Spleen (tissue), 11 donors: ENCODE data around the gene FGGY. TPM values are rescaled to one million over a fixed set of nuclear protein-coding genes. Genes with fewer than 3 reads are reported as not detected.
"Not testable (repeated sequence)": the region's sequence is repeated elsewhere in the genome, so short reads cannot be mapped to it uniquely, and the experiment has no call there.

ENCODE experiments used
- DNase-seq: peaks from one replicate; pipeline ENCODE4 v3.0.0-alpha.2; 2020
- H3K27ac ChIP-seq, 8 donors: fragments of 200-600 bp; sonication (generic) in 7 of 8; 1 replicate in 4 of 8; 2 replicates in 4 of 8; pipeline versions ENCODE4 v1.5.0 to v1.8.0; 2016 to 2021; ENCODE audit warnings: inconsistent platforms in 4 of 8, mild to moderate bottlenecking in 4 of 8, moderate library complexity in 1 of 8
- H3K27me3 ChIP-seq, 7 donors: fragments of 200-600 bp; sonication (generic) in 6 of 7; replicated peaks in 1 of 7; 1 replicate in 4 of 7; 2 replicates in 3 of 7; pipeline versions ENCODE4 v1.5.0 to v1.8.0; 2016 to 2021; ENCODE audit warnings: inconsistent platforms in 3 of 7, mild to moderate bottlenecking in 1 of 7
- H3K36me3 ChIP-seq, 6 donors: fragments of 200-600 bp; sonication (generic) in 5 of 6; 1 replicate in 4 of 6; 2 replicates in 2 of 6; pipeline versions ENCODE4 v1.5.0 to v1.8.0; 2016 to 2021; ENCODE audit warnings: inconsistent platforms in 2 of 6
- H3K4me1 ChIP-seq, 6 donors: fragments of 200-600 bp; sonication (generic) in 5 of 6; 1 replicate in 3 of 6; 2 replicates in 3 of 6; pipeline versions ENCODE4 v1.5.0 to v1.8.0; 2016 to 2021; ENCODE audit warnings: inconsistent platforms in 3 of 6
- H3K4me3 ChIP-seq, 8 donors: fragments of 200-600 bp; sonication (generic) in 7 of 8; 1 replicate in 4 of 8; 2 replicates in 4 of 8; pipeline versions ENCODE4 v1.5.0 to v1.8.0; 2016 to 2021; ENCODE audit warnings: inconsistent platforms in 4 of 8, mild to moderate bottlenecking in 4 of 8, moderate library complexity in 2 of 8
- H3K9me3 ChIP-seq, 8 donors: fragments of 200-600 bp; sonication (generic) in 7 of 8; 1 replicate in 4 of 8; 2 replicates in 4 of 8; pipeline versions ENCODE4 v1.5.0 to v1.8.0; 2016 to 2021; ENCODE audit warnings: inconsistent platforms in 4 of 8
- CTCF ChIP-seq, 11 experiments: fragments of 200-600 bp in 7 of 11; fragments of 450-650 bp in 4 of 11; sonication (generic) in 4 of 11; IDR thresholded peaks in 8 of 11; conservative IDR thresholded peaks in 3 of 11; 1 replicate in 7 of 11; 2 replicates in 4 of 11; pipeline versions ENCODE4 v1.4.0 to v1.8.0; 2016 to 2021; ENCODE audit warnings: antibody characterized with exemption in 11 of 11, inconsistent platforms in 4 of 11, mild to moderate bottlenecking in 1 of 11
- POLR2A ChIP-seq, 3 donors: fragments of 450-650 bp; IDR thresholded peaks; one replicate each; pipeline ENCODE4 v1.5.1; 2017; ENCODE audit warnings: antibody characterized with exemption in 3 of 3, mild to moderate bottlenecking in 1 of 3
- POLR2AphosphoS5 ChIP-seq, 3 donors: sonication (generic); formaldehyde crosslinking; IDR thresholded peaks; one replicate each; pipeline ENCODE4 v1.5.1; 2017; ENCODE audit warnings: antibody characterized with exemption in 3 of 3
- WGBS, 5 donors: extraction: QIAGEN DNeasy Blood & Tissue Kit in 3 of 5; methylation state at CpG; one replicate each; pipeline versions ENCODE4 v1.1.5 to v1.1.7; 2013 to 2018; 5-methylcytosine and 5-hydroxymethylcytosine counted together
- intact Hi-C: fragments of 100-400 bp; cut with DNase I; formaldehyde crosslinking; loops from one replicate; pipeline ENCODE4 v1.15.0; 2023; ENCODE audit warnings: low total_unique reads
- polyA plus RNA-seq, 3 donors: library from polyadenylated mRNA; stranded (reverse); fragments of 200-250 nt; gene quantifications; one replicate each; pipeline ENCODE4 v1.2.1, GENCODE V29; 2013
- total RNA-seq, 7 donors: library from RNA; depleted of rRNA in 3 of 7; stranded (reverse); fragments of >200 nt in 3 of 7; fragmentation: NEBNext Ultra II Directional in 4 of 7; extraction: Animal tissue kit (Norgen Biotek cat#: 25700) in 4 of 7; gene quantifications; one replicate each; pipeline versions ENCODE4 v1.1.0 to v1.2.1, GENCODE V29; 2016 to 2021
- donor health status: healthy with polysubstance abuse.
- donor health status: DM: no; HTN: no; CAD: no; lungs with moderate emphysema.
- donor health status: DM: no; HTN: no; CAD: no.
- donor health status: Bipolar disorder and iron deficiency.
- donor health status: healthy.
- donor health status: DM: no; HTN: no; CAD: no.
- donor health status: DM: yes; HTN: yes; CAD: no.

The FGGY gene
- total and polyA plus RNA-seq, 10 donors = 1.7 to 27.8 (median 13.2) TPM

GRCh38 chr1:59346429-59346828, 49.5 kb downstream of the FGGY start:
- intact Hi-C loops = no loop called here
- Histone ChIP-seq H3K27ac (no peak overlapping the region), H3K36me3 (peaks cover 0 to 4% (median 0%) of the 10 kb centered on the region in 6 donors), H3K9me3 (no peaks in the 10 kb centered on the region), H3K4me3 (no peak overlapping the region), H3K4me1 (peaks cover 0 to 9% (median 0%) of the 10 kb centered on the region in 6 donors), H3K27me3 (no peaks in the 10 kb centered on the region)
- no peak for TF ChIP-seq POLR2AphosphoS5 (IDR thresholded peaks at IDR 0.05)
- TF ChIP-seq CTCF (IDR thresholded peaks at IDR 0.05 in 8 of 11, conservative IDR thresholded peaks at IDR 0.05 in 3 of 11) = no peak
- no peak for TF ChIP-seq POLR2A (IDR thresholded peaks at IDR 0.05)
- 74 to 83% (median 79%) methylated on average over 3 of the region's 3 CpGs for WGBS, 5 donors
- DNase-seq = no peak

- H3K27ac ChIP-seq = no peak overlapping the region
- DNase-seq = no peak
- peaks cover 0 to 4% (median 0%) of the 10 kb centered on the region in 6 donors for H3K36me3 ChIP-seq
- H3K9me3 ChIP-seq = no peaks in the 10 kb centered on the region
- H3K27me3 ChIP-seq = no peaks in the 10 kb centered on the region
- TF ChIP-seq POLR2AphosphoS5 (IDR thresholded peaks at IDR 0.05) (no peak), POLR2A (IDR thresholded peaks at IDR 0.05) (no peak)
- H3K4me1 ChIP-seq = peaks cover 0 to 9% (median 0%) of the 10 kb centered on the region in 6 donors
- intact Hi-C loops = no loop called here
- 90 to 95% (median 93%) methylated on average over 3 of the region's 3 CpGs for WGBS, 5 donors
- no peak overlapping the region for H3K4me3 ChIP-seq
Measured at GRCh38 chr1:59349101-59349500, 52.2 kb downstream of the FGGY start.

- DNase-seq = no peak
- H3K27me3 ChIP-seq = no peaks in the 10 kb centered on the region
- no peaks in the 10 kb centered on the region for H3K9me3 ChIP-seq
- no peak for TF ChIP-seq POLR2A (IDR thresholded peaks at IDR 0.05)
- no peak for TF ChIP-seq POLR2AphosphoS5 (IDR thresholded peaks at IDR 0.05)
- no peak for TF ChIP-seq CTCF (IDR thresholded peaks at IDR 0.05 in 8 of 11, conservative IDR thresholded peaks at IDR 0.05 in 3 of 11)
- intact Hi-C loops = no loop called here
- H3K27ac ChIP-seq = no peak overlapping the region
- H3K36me3 ChIP-seq = peaks cover 0 to 4% (median 0%) of the 10 kb centered on the region in 6 donors
- WGBS, 5 donors = 74 to 92% (median 89%) methylated on average over 2 of the region's 2 CpGs
- H3K4me3 ChIP-seq = no peak overlapping the region
- peaks cover 0 to 9% (median 0%) of the 10 kb centered on the region in 6 donors for H3K4me1 ChIP-seq
Measured at GRCh38 chr1:59350521-59350920, 53.6 kb downstream of the FGGY start.

- Histone ChIP-seq H3K36me3 (no peaks in the 10 kb centered on the region), H3K27ac (no peak overlapping the region), H3K9me3 (no peaks in the 10 kb centered on the region), H3K27me3 (no peaks in the 10 kb centered on the region), H3K4me1 (no peaks in the 10 kb centered on the region), H3K4me3 (no peak overlapping the region)
- DNase-seq = no peak
- TF ChIP-seq POLR2A (IDR thresholded peaks at IDR 0.05) = no peak
- no peak for TF ChIP-seq CTCF (IDR thresholded peaks at IDR 0.05 in 8 of 11, conservative IDR thresholded peaks at IDR 0.05 in 3 of 11)
- TF ChIP-seq POLR2AphosphoS5 (IDR thresholded peaks at IDR 0.05) = no peak
- WGBS, 5 donors = 21 to 43% (median 36%) methylated on average over 1 of the region's 1 CpG
- intact Hi-C loops = no loop called here
Measured at GRCh38 chr1:59352065-59352464, 55.2 kb downstream of the FGGY start.

- no peak overlapping the region for H3K4me3 ChIP-seq
- H3K9me3 ChIP-seq = no peaks in the 10 kb centered on the region
- H3K27ac ChIP-seq = no peak overlapping the region
- WGBS, 5 donors = 91 to 93% (median 92%) methylated on average over 3 of the region's 3 CpGs
- TF ChIP-seq CTCF (IDR thresholded peaks at IDR 0.05 in 8 of 11, conservative IDR thresholded peaks at IDR 0.05 in 3 of 11) = no peak
- TF ChIP-seq POLR2A (IDR thresholded peaks at IDR 0.05) = no peak
- TF ChIP-seq POLR2AphosphoS5 (IDR thresholded peaks at IDR 0.05) = no peak
- no peaks in the 10 kb centered on the region for H3K27me3 ChIP-seq
- intact Hi-C loops = no loop called here
- no peak for DNase-seq
- H3K36me3 ChIP-seq = peaks cover 0 to 6% (median 0%) of the 10 kb centered on the region in 6 donors
- H3K4me1 ChIP-seq = no peaks in the 10 kb centered on the region
Measured at GRCh38 chr1:59353453-59353852, 56.6 kb downstream of the FGGY start.

- intact Hi-C loops, H3K27me3 ChIP-seq, H3K27ac ChIP-seq, DNase-seq, H3K4me1 ChIP-seq, H3K36me3 ChIP-seq, H3K9me3 ChIP-seq, H3K4me3 ChIP-seq: not testable (repeated sequence)
- 84 to 94% (median 92%) methylated on average over 4 of the region's 4 CpGs for WGBS, 5 donors
Measured at GRCh38 chr1:59354239-59354638, 57.3 kb downstream of the FGGY start.
